Ascending aorta (tissue), 2 donors: Measurements from ENCODE around the gene PDX1. TPM values are rescaled to one million over a fixed set of nuclear protein-coding genes. Genes with fewer than 3 reads are reported as not detected.

Experiments used
- DNase-seq, 2 donors: peaks; one replicate each; pipeline ENCODE4 v3.0.0-alpha.2; 2019; ENCODE audit warnings: low spot score in 2 of 2
- H3K27ac ChIP-seq, 2 donors: fragments of 200-600 bp; sonication (generic); one replicate each; pipeline ENCODE4 v1.5.1; 2016 to 2017; ENCODE audit warnings: mild to moderate bottlenecking in 1 of 2
- H3K27me3 ChIP-seq: fragments of 200-600 bp; sonication (generic); one replicate; pipeline ENCODE4 v1.5.1; 2017
- H3K36me3 ChIP-seq, 2 donors: fragments of 200-600 bp; sonication (generic); one replicate each; pipeline ENCODE4 v1.5.1; 2016
- H3K4me1 ChIP-seq, 2 donors: fragments of 200-600 bp; sonication (generic); one replicate each; pipeline ENCODE4 v1.5.1; 2016 to 2017; ENCODE audit warnings: mild to moderate bottlenecking in 1 of 2
- H3K4me3 ChIP-seq, 2 donors: fragments of 200-600 bp; sonication (generic); one replicate each; pipeline ENCODE4 v1.5.1; 2016 to 2017; ENCODE audit warnings: mild to moderate bottlenecking in 1 of 2
- H3K9me3 ChIP-seq, 2 donors: fragments of 200-600 bp; sonication (generic); one replicate each; pipeline ENCODE4 v1.5.1; 2016
- intact Hi-C: fragments of 100-400 bp; cut with DNase I; formaldehyde crosslinking; loops from one replicate; pipeline ENCODE4 v1.15.1; 2023
- total RNA-seq: library from RNA; depleted of rRNA; stranded (reverse); fragments of >200 nt; gene quantifications from one replicate; pipeline ENCODE4 v1.1.0, GENCODE V29; 2016
- TF ChIP-seq, protein P1 (sequence below), 3 experiments: fragments of 200-600 bp in 2 of 3; fragments of 450-650 bp in 1 of 3; sonication (generic) in 2 of 3; IDR thresholded peaks; one replicate each; pipeline ENCODE4 v1.5.1; 2016 to 2019; ENCODE audit warnings: antibody characterized with exemption in 3 of 3, mild to moderate bottlenecking in 1 of 3, moderate library complexity in 1 of 3

Gene PDX1
- total RNA-seq, 1 donor from 2014 or later = not detected

DNA sequence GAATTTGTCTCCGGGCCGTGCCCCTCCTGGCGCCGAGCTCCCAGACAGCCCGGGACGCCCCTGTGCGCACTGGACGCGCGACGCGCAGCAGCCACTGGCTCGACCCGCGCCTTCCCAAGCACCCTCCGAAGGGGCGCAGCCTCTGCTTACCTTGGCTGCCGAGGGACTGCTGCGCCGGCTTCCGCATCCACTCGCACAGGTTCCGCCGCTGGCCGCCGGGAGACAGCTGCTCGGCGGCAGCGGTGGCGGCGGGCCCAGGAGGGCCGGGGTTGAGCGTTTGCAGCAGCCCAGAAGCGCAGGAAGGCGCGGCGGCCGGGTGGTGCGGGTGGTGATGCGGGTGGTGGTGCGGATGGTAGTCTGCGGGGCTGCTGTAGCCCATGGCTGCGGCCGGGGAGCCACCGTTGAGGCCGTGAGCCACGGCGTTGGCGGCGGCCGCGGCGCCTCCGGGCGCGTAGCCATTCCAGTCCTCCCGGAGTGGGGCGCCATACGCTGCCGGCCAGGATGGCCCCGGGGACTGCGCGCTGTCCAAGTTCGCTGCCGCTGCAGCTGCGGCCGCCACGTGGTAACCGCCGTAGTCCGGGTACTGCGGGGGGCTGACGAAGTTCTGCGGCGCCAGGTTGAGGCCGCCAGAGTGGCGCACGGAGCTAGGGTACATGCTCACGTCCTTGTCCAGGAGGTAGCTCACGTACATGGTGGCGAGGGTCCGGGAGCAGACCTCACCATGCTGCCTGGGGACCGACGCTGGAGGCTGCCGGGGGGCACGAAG lies 48.7 kb downstream of the PDX1 start:
- H3K27ac ChIP-seq = no peak overlapping the region
- TF ChIP-seq, protein P1, sequence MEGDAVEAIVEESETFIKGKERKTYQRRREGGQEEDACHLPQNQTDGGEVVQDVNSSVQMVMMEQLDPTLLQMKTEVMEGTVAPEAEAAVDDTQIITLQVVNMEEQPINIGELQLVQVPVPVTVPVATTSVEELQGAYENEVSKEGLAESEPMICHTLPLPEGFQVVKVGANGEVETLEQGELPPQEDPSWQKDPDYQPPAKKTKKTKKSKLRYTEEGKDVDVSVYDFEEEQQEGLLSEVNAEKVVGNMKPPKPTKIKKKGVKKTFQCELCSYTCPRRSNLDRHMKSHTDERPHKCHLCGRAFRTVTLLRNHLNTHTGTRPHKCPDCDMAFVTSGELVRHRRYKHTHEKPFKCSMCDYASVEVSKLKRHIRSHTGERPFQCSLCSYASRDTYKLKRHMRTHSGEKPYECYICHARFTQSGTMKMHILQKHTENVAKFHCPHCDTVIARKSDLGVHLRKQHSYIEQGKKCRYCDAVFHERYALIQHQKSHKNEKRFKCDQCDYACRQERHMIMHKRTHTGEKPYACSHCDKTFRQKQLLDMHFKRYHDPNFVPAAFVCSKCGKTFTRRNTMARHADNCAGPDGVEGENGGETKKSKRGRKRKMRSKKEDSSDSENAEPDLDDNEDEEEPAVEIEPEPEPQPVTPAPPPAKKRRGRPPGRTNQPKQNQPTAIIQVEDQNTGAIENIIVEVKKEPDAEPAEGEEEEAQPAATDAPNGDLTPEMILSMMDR (IDR thresholded peaks at IDR 0.05) = no peak
- peaks cover 21% of the 10 kb centered on the region for H3K27me3 ChIP-seq
- intact Hi-C loops = no loop called here
- H3K9me3 ChIP-seq = no peaks in the 10 kb centered on the region
- DNase-seq = peak in 1 of 2 donors; percentile 54
- no peaks in the 10 kb centered on the region for H3K36me3 ChIP-seq
- H3K4me1 ChIP-seq = peaks cover 4 to 9% of the 10 kb centered on the region in 2 donors
- H3K4me3 ChIP-seq = peak overlapping the region; percentile 30 to 39

DNA sequence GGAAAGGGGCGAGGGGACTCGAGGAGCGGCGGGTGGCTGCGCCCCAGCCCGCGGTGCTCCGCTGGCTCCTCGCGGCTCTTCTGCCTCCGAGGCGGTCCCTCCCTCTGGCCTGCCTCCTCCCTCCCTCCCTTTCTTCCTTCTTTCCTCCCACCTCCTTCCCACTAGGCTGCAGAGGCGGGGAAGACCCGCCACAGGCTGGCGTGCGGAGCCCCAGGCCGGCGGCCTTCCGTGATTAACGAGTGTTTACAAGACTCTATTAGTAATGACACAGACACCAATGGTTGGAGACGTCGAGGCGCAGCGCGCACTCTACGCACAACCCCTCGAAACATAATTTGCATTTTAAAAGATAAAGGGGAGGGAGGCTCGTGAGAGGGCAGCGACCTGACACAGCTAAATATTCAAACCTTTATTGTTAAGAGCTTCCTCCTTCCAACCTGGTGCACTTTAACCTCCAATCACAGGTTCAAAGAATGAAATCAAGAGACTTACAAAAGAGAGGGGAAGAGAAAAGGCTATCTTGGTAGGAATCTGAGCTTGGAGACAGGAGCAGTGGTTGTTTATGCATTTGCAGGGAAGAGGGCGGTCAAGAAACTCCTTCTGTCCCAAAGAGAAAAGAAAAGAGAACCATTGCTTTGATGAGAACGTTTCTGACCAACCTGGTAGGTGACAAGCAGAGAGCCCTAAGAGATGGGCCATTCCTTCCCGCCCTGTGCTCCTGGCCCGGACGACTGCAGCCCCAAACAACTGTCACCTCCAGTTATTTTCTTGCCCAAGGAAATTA lies 49.5 kb downstream of the PDX1 start, which contains the start of gene CDX2:
Gene CDX2, minus strand, starts transcription at position 234 of the 784 bp plus-strand sequence. CDS start 309 bp downstream, outside the sequence.
- H3K27ac ChIP-seq = no peak within 1 kb of the TSS
- peaks cover 21% of the 10 kb centered on the region for H3K27me3 ChIP-seq

DNA sequence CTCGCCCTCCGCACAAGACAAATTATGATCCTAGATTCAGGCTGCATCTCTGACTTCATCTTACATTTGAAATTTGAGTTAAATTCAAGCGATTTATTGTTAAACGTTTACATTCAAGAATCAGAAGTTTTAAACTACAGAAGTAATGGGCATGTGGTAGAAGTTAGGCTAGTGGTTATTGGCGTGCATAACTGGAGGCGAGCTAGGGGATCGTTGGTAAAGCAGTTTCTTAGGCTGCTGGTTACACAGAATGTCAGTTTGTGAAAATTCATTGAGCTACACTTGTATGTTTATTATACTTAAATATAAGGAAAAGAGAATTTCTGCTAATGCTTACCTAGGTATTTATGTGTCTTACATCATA lies 50.0 kb downstream of the PDX1 start:
- H3K4me3 ChIP-seq = no peak overlapping the region
- peaks cover 21% of the 10 kb centered on the region for H3K27me3 ChIP-seq
- H3K36me3 ChIP-seq = no peaks in the 10 kb centered on the region
- intact Hi-C loops = no loop called here
- H3K9me3 ChIP-seq = no peaks in the 10 kb centered on the region
- no peak overlapping the region for H3K27ac ChIP-seq
- DNase-seq = peak in 1 of 2 donors; percentile 11
- peaks cover 4 to 9% of the 10 kb centered on the region in 2 donors for H3K4me1 ChIP-seq
- TF ChIP-seq, protein P1 (IDR thresholded peaks at IDR 0.05) = no peak

More for the DNA sequence above, 49.5 kb downstream of the PDX1 start, which contains the start of gene CDX2:
- intact Hi-C loops = no loop called here
- H3K4me3 ChIP-seq = peak within 1 kb of the TSS; percentile 30 to 39
- TF ChIP-seq, protein P1 (IDR thresholded peaks at IDR 0.05) = no peak
- peak in 1 of 2 donors; percentile 37 for DNase-seq
- no peaks in the 10 kb centered on the region for H3K36me3 ChIP-seq
- H3K4me1 ChIP-seq = peaks cover 4 to 9% of the 10 kb centered on the region in 2 donors
- no peaks in the 10 kb centered on the region for H3K9me3 ChIP-seq

GRCh38 chr13:27970382-27971235 lies 50.8 kb downstream of the PDX1 start:
- TF ChIP-seq, protein P1 (IDR thresholded peaks at IDR 0.05) = no peak
- Histone ChIP-seq H3K27ac (no peak overlapping the region), H3K4me3 (no peak overlapping the region), H3K4me1 (peaks cover 4 to 9% of the 10 kb centered on the region in 2 donors), H3K9me3 (no peaks in the 10 kb centered on the region), H3K36me3 (no peaks in the 10 kb centered on the region), H3K27me3 (peaks cover 21% of the 10 kb centered on the region)
- intact Hi-C loops = no loop called here
- peak in 1 of 2 donors; percentile 37 for DNase-seq

- TF ChIP-seq, protein P1 (IDR thresholded peaks at IDR 0.05) = no peak
- no peak overlapping the region for H3K4me3 ChIP-seq
- no peak overlapping the region for H3K27ac ChIP-seq
- H3K9me3 ChIP-seq = no peaks in the 10 kb centered on the region
- intact Hi-C loops = no loop called here
- peaks cover 18% of the 10 kb centered on the region for H3K27me3 ChIP-seq
- H3K4me1 ChIP-seq = peaks cover 4 to 9% of the 10 kb centered on the region in 2 donors
- no peaks in the 10 kb centered on the region for H3K36me3 ChIP-seq
- peak in 1 of 2 donors; percentile 37 for DNase-seq
Observed at GRCh38 chr13:27971236-27971645, 51.4 kb downstream of the PDX1 start.
